ENCODE measurements around the gene PBX4. TPM values are rescaled to one million over a fixed set of nuclear protein-coding genes. Genes with fewer than 3 reads are reported as not detected.
A peak's percentile ranks its signal among the peaks of the same experiment; 100 is the strongest.

PBX4 gene
- total and polyA plus RNA-seq, 10 of the 15 experiments (the other 5 are each of a cell fraction or from before 2014, with no cell fraction given) = 0.18 to 17.3 (median 4.2) TPM

DNA sequence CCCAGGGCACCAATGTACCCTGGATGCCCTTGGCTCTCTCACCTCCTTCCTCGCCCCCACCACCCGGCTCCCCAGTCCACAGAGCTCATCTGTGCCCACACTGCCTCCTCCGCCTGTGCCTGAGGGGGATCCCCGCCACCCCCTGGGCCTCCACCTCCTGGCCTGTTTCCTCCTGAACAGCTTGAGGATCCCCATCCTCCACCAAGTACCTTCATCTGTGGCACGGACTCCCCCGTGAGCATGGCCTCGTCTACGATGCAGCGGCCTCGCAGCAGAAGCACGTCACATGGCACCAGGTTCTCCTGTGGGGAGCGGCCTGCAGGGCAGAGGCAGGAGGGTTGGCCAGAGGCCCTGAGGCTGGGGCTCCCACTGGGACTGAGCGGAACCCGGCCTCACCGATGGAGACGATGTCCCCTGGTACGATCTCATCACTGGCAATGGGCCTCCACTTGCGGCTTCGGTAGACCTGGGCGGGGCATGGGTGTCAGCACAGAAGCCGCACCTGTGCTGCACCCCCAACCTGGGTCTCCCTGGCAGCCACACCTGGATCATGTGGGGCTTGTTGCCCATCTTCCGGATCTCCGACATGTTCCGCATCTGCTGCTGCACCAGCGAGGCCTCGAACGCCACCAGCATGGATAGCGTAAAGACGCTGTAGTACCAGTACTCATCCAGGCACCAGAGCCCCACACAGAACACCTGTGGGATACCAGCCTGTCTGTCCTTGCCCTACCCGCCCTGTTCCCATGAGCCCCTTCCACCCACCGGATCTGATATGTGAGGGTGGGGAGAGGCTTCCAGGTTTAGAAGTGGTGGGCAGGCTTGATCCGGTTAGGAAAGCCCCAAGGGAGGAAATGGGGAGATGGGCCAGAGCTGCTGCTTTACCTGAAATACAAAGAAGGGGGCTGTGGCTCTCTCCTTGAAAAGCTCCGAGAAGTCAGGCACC lies 38.2 kb upstream of the PBX4 start:
- no peak overlapping the region for H3K9ac ChIP-seq (ENCODE audit: control insufficient read depth, insufficient read depth, low read length)

DNA sequence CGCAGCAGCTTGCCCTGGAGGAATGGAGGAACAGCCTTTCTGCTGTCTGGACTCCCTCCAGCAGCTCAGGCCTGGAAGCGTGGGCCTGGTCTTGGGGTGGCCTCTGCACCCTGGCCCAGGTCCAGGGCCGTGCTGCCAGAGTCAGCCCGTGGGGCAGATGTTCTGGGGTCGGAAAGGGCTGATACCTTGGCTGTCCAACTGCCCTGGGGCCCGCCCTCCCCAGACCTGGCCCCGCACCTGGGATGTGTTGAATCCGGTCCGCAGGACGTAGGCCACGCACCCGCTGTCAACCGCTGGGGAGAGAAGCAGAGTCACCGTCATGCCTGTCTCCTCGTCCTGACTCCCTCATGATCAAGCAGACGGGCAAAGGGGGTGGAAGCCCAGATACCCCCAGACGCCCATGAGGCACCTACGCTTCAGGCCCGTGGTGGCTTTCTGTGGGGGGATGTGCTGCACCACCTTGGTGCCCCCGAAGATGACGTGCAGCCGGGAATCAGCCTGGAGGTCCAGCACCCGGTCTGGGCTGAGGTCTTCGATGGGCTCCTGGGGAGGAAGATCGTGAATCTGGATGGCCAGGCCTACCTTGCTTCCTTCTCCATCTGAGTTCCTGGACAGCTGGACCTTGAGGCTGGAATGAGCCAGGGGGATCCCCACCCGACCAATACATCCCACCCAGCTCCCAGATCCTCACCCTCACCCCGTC lies 37.3 kb upstream of the PBX4 start:
- ChIA-PET POLR2A (no interaction called here), CTCF (no interaction called here)
- TF ChIP-seq FOXM1 (IDR thresholded peaks at IDR 0.05; ENCODE audit: low read depth, low read length) (no peak), NFXL1 (IDR thresholded peaks at IDR 0.05; ENCODE audit: borderline replicate concordance) (no peak), ZNF207 (IDR thresholded peaks at IDR 0.05; ENCODE audit: borderline replicate concordance) (no peak), HDGF (IDR thresholded peaks at IDR 0.05) (no peak)
- TF ChIP-seq, protein P1, sequence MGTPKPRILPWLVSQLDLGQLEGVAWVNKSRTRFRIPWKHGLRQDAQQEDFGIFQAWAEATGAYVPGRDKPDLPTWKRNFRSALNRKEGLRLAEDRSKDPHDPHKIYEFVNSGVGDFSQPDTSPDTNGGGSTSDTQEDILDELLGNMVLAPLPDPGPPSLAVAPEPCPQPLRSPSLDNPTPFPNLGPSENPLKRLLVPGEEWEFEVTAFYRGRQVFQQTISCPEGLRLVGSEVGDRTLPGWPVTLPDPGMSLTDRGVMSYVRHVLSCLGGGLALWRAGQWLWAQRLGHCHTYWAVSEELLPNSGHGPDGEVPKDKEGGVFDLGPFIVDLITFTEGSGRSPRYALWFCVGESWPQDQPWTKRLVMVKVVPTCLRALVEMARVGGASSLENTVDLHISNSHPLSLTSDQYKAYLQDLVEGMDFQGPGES (IDR thresholded peaks at IDR 0.05) = no peak
- TF ChIP-seq, protein P2, sequence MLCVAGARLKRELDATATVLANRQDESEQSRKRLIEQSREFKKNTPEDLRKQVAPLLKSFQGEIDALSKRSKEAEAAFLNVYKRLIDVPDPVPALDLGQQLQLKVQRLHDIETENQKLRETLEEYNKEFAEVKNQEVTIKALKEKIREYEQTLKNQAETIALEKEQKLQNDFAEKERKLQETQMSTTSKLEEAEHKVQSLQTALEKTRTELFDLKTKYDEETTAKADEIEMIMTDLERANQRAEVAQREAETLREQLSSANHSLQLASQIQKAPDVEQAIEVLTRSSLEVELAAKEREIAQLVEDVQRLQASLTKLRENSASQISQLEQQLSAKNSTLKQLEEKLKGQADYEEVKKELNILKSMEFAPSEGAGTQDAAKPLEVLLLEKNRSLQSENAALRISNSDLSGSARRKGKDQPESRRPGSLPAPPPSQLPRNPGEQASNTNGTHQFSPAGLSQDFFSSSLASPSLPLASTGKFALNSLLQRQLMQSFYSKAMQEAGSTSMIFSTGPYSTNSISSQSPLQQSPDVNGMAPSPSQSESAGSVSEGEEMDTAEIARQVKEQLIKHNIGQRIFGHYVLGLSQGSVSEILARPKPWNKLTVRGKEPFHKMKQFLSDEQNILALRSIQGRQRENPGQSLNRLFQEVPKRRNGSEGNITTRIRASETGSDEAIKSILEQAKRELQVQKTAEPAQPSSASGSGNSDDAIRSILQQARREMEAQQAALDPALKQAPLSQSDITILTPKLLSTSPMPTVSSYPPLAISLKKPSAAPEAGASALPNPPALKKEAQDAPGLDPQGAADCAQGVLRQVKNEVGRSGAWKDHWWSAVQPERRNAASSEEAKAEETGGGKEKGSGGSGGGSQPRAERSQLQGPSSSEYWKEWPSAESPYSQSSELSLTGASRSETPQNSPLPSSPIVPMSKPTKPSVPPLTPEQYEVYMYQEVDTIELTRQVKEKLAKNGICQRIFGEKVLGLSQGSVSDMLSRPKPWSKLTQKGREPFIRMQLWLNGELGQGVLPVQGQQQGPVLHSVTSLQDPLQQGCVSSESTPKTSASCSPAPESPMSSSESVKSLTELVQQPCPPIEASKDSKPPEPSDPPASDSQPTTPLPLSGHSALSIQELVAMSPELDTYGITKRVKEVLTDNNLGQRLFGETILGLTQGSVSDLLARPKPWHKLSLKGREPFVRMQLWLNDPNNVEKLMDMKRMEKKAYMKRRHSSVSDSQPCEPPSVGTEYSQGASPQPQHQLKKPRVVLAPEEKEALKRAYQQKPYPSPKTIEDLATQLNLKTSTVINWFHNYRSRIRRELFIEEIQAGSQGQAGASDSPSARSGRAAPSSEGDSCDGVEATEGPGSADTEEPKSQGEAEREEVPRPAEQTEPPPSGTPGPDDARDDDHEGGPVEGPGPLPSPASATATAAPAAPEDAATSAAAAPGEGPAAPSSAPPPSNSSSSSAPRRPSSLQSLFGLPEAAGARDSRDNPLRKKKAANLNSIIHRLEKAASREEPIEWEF (IDR thresholded peaks at IDR 0.05; ENCODE audit: insufficient replicate concordance, low read depth, low read length) = no peak

More for the DNA sequence above, 38.2 kb upstream of the PBX4 start:
- DNase-seq (ENCODE audit: low read depth, low spot score) (no peak), FAIRE-seq (no peak), ATAC-seq (no peak)
- H3K4me3 ChIP-seq = no peak overlapping the region
- H3K4me2 ChIP-seq (ENCODE audit: control insufficient read depth, insufficient read depth) = no peak overlapping the region
- H3K27ac ChIP-seq (ENCODE audit: control insufficient read depth, insufficient read depth) = no peak overlapping the region
- in situ Hi-C loops (cut with MboI) = no loop called here
- no peaks in the 10 kb centered on the region for H3K9me3 ChIP-seq (replicated peaks; ENCODE audit: control insufficient read depth, insufficient read depth, low read length)
- BruUV-seq (replicated peaks) = no TSS peak
- RAD21 ChIA-PET (ENCODE audit: unreplicated experiment) = no interaction called here
- POLR2A ChIA-PET = interaction anchor here (0.6 kb wide), 1 partner anchor 34 kb away, joined by 3 read pairs; no protein-coding TSS in a partner anchor
- no peaks in the 10 kb centered on the region for H3K27me3 ChIP-seq (replicated peaks in 1 of 2; ENCODE audit: control insufficient read depth in 2 of 2, insufficient read depth in 2 of 2, low read length in 1 of 2)
- SMC1A ChIA-PET (ENCODE audit: uncharacterized antibody, unreplicated experiment) = no interaction called here
- TF ChIP-seq POLR2A (IDR thresholded peaks at IDR 0.05; ENCODE audit: low read depth, low read length) (peak; percentile 28), FOS (IDR thresholded peaks at IDR 0.05; ENCODE audit: borderline replicate concordance, extremely low read depth, insufficient read length) (no peak)
- CTCF ChIA-PET = no interaction called here
- no peaks in the 10 kb centered on the region for H4K20me1 ChIP-seq (ENCODE audit: control insufficient read depth, insufficient read depth)
- peaks cover 20% of the 10 kb centered on the region for H3K79me2 ChIP-seq (ENCODE audit: control insufficient read depth, insufficient read depth, low read length)
- no peak overlapping the region for H2AFZ ChIP-seq (ENCODE audit: control insufficient read depth, low read depth, low read length)
- no peaks in the 10 kb centered on the region; the same call in 1 of the 2 replicates for H3K4me1 ChIP-seq (ENCODE audit: control insufficient read depth, insufficient read depth, low read length)
- WGBS (ENCODE audit: insufficient coverage, insufficient replicate concordance, low lambda C conversion rate, missing lambda C conversion rate) = 98% methylated on average over 33 of the region's 33 CpGs
- intact Hi-C loops (cut with micrococcal nuclease; ENCODE audit: unreplicated experiment) = no loop called here
- peaks cover 44 to 65% of the 10 kb centered on the region in 2 experiments for H3K36me3 ChIP-seq (ENCODE audit: control insufficient read depth in 2 of 2, insufficient read depth in 2 of 2, low read length in 1 of 2)

More for the DNA sequence above, 37.3 kb upstream of the PBX4 start:
- no peak overlapping the region for H3K9ac ChIP-seq (ENCODE audit: control insufficient read depth, insufficient read depth, low read length)
- in situ Hi-C loops (cut with MboI) = no loop called here
- no peaks in the 10 kb centered on the region for H3K27me3 ChIP-seq (replicated peaks in 1 of 2; ENCODE audit: control insufficient read depth in 2 of 2, insufficient read depth in 2 of 2, low read length in 1 of 2)
- FAIRE-seq (no peak), DNase-seq (ENCODE audit: low read depth, low spot score) (no peak), ATAC-seq (no peak)
- H3K4me1 ChIP-seq (ENCODE audit: control insufficient read depth, insufficient read depth, low read length) = no peaks in the 10 kb centered on the region
- intact Hi-C loops (cut with micrococcal nuclease; ENCODE audit: unreplicated experiment) = no loop called here
- SMC1A ChIA-PET (ENCODE audit: uncharacterized antibody, unreplicated experiment) = interaction anchor here (1.0 kb wide), 1 partner anchor 65 kb away, joined by 3 read pairs; no protein-coding TSS in a partner anchor
- H3K36me3 ChIP-seq (ENCODE audit: control insufficient read depth in 2 of 2, insufficient read depth in 2 of 2, low read length in 1 of 2) = peaks cover 53 to 74% of the 10 kb centered on the region in 2 experiments
- no TSS peak for BruUV-seq (replicated peaks)
- H3K79me2 ChIP-seq (ENCODE audit: control insufficient read depth, insufficient read depth, low read length) = peaks cover 11% of the 10 kb centered on the region
- WGBS (ENCODE audit: insufficient coverage, insufficient replicate concordance, low lambda C conversion rate, missing lambda C conversion rate) = 96% methylated on average over 27 of the region's 27 CpGs
- no peaks in the 10 kb centered on the region for H4K20me1 ChIP-seq (ENCODE audit: control insufficient read depth, insufficient read depth)
- no peak overlapping the region for H3K4me3 ChIP-seq
- H2AFZ ChIP-seq (ENCODE audit: control insufficient read depth, low read depth, low read length) = no peak overlapping the region
- H3K4me2 ChIP-seq (ENCODE audit: control insufficient read depth, insufficient read depth) = no peak overlapping the region
- no peak overlapping the region for H3K27ac ChIP-seq (ENCODE audit: control insufficient read depth, insufficient read depth)
- RAD21 ChIA-PET (ENCODE audit: unreplicated experiment) = no interaction called here
- no peaks in the 10 kb centered on the region for H3K9me3 ChIP-seq (replicated peaks; ENCODE audit: control insufficient read depth, insufficient read depth, low read length)
